VCaP (cell line): ENCODE results near the gene RXFP3.
"Not testable (repeated sequence)": the region's sequence is repeated elsewhere in the genome, so short reads cannot be mapped to it uniquely, and the experiment has no call there.

Source experiments
- H3K27ac ChIP-seq: fragments of 450-650 bp; 2 replicates; pipeline ENCODE4 v1.5.1; 2017
- TF ChIP-seq, protein P1 (sequence below): fragments of 450-650 bp; conservative IDR thresholded peaks from 2 replicates; pipeline ENCODE4 v1.5.1; 2017; ENCODE audit warnings: mild to moderate bottlenecking, moderate library complexity

RXFP3 gene

DNA sequence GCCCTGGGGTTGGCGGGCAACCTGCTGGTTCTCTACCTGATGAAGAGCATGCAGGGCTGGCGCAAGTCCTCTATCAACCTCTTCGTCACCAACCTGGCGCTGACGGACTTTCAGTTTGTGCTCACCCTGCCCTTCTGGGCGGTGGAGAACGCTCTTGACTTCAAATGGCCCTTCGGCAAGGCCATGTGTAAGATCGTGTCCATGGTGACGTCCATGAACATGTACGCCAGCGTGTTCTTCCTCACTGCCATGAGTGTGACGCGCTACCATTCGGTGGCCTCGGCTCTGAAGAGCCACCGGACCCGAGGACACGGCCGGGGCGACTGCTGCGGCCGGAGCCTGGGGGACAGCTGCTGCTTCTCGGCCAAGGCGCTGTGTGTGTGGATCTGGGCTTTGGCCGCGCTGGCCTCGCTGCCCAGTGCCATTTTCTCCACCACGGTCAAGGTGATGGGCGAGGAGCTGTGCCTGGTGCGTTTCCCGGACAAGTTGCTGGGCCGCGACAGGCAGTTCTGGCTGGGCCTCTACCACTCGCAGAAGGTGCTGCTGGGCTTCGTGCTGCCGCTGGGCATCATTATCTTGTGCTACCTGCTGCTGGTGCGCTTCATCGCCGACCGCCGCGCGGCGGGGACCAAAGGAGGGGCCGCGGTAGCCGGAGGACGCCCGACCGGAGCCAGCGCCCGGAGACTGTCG lies 976 bp downstream of the RXFP3 start:
- TF ChIP-seq, protein P1, sequence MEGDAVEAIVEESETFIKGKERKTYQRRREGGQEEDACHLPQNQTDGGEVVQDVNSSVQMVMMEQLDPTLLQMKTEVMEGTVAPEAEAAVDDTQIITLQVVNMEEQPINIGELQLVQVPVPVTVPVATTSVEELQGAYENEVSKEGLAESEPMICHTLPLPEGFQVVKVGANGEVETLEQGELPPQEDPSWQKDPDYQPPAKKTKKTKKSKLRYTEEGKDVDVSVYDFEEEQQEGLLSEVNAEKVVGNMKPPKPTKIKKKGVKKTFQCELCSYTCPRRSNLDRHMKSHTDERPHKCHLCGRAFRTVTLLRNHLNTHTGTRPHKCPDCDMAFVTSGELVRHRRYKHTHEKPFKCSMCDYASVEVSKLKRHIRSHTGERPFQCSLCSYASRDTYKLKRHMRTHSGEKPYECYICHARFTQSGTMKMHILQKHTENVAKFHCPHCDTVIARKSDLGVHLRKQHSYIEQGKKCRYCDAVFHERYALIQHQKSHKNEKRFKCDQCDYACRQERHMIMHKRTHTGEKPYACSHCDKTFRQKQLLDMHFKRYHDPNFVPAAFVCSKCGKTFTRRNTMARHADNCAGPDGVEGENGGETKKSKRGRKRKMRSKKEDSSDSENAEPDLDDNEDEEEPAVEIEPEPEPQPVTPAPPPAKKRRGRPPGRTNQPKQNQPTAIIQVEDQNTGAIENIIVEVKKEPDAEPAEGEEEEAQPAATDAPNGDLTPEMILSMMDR, result no peak
- no peak overlapping the region for H3K27ac ChIP-seq

DNA sequence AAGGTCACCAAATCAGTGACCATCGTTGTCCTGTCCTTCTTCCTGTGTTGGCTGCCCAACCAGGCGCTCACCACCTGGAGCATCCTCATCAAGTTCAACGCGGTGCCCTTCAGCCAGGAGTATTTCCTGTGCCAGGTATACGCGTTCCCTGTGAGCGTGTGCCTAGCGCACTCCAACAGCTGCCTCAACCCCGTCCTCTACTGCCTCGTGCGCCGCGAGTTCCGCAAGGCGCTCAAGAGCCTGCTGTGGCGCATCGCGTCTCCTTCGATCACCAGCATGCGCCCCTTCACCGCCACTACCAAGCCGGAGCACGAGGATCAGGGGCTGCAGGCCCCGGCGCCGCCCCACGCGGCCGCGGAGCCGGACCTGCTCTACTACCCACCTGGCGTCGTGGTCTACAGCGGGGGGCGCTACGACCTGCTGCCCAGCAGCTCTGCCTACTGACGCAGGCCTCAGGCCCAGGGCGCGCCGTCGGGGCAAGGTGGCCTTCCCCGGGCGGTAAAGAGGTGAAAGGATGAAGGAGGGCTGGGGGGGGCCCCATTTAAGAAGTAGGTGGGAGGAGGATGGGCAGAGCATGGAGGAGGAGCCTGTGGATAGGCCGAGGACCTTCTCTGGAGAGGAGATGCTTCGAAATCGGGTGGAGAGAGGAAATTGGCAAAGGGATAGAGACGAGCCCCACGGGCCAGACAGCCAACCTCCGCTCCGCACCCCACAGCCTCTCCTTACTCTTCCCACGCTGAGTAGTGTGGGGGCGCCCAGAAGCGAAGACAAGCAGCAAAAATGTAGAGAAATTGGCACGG lies 1.7 kb downstream of the RXFP3 start:
- TF ChIP-seq, protein P1, result no peak
- no peak overlapping the region for H3K27ac ChIP-seq

DNA sequence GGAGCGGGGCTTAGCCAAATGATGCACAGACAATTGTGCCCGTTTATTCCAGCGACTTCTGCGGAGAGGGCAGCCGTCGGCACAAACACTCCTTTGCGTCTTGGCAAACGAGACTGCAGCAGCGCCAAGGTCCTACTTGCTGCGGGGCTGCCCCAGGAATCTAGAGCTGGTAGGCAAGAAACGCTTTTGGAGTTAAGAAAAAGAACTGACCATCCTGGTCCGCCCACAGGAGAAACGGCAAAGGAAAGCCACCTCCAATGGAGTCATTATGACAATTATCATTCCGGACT lies 2.3 kb downstream of the RXFP3 start:
- no peak overlapping the region for H3K27ac ChIP-seq
- TF ChIP-seq, protein P1, result no peak

DNA sequence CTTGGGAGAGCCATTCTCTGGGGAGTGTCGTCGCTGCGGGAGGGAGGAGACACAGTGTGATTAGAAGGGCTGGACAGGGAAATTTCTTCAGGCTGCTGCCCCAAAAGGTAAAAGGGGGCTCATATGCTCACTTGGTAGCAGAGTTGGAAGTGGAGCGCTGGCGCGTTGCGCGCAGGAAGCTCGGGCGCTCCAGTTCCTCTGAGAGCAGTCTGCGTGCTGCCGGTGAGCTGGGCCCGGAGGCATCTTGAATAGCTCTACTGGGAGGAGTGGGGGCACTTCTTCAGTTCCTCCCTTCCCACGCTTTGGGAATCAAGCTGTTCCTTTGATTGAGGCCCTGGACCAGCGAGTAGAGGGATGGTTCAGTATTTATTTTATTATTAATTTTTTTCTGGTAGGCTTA lies 2.7 kb downstream of the RXFP3 start:
- TF ChIP-seq, protein P1, result no peak
- no peak overlapping the region for H3K27ac ChIP-seq

DNA sequence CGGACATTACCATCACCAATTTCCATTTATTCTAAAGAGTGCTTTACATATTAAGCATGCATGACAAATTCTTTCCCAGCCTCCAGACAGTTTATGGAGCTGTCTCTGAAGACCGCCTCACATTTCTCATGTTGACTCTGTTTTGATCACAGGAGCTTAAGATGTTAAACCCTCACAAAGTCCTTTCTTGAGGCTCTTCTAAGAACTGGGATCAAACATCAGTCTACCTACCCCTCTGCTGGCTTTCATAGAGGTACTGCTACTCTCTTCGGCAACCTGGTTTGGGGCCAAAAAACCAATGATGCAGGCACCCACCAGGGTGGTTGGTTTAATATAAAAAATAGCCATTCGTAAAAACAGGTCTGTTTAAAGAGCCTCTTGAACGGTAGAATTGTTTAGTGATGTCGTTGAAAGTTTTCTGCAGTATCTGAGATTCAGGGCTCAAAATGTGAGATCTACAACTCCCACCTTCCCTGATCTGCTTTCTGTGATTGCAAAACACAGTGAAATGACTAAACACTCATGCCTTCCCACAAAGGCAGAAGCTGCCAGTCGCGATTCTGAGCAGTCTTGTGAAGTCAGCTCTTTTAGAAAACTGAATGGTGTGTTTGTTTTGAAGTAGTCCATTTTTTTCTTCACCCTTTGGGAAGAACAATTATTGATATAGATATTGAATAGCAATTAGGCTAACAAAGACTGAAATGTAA lies 3.5 kb downstream of the RXFP3 start:
- TF ChIP-seq, protein P1, result no peak
- H3K27ac ChIP-seq, result no peak overlapping the region

DNA sequence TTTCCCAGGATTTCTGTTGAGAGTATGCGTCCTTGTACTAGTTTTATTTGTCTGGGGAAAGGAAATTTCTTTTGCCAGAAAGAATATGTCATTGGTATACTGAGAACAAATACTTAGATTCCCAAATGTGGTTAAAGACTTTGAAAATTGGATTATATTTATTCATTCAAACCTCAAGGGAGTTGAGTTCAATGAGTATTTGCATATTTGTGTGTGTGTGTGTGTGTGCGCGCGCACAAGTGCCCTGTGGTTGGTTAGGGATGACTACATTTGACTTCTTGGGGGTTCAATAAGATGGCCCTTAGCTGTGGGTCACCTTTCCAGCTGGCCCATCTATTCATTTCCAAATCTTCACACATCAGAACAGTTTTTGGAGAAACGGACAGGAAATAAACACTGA lies 4.9 kb downstream of the RXFP3 start:
- TF ChIP-seq, protein P1, result no peak
- H3K27ac ChIP-seq, result no peak overlapping the region

DNA sequence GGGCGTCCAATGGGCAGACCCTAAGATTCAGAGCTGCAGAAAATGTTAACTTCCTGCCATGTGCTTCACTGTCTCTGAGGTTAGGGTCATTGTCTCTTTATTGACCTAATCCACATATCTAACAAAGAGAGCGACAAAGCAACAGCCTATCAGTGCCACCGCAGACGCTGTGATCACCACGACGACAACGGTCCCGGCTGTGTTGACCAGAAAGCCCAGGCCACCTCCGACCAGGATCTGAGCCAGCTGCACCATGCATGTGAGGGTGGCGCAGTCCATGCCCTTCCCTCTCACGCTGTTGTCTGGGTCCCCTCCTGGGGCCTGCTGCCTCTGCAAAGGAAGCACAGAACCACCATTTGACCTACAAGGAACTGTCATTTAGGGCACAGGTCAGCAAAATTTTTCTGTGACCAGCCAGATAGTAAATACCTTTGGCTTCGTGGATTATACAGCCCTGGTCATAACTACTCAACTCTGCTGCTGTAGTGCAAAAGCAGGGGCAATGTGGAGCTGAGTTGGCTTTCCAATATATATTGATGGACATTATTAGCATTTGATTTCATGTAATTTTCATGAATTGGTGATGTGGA lies 8.5 kb downstream of the RXFP3 start:
- TF ChIP-seq, protein P1, result no peak
- H3K27ac ChIP-seq, result no peak overlapping the region

DNA sequence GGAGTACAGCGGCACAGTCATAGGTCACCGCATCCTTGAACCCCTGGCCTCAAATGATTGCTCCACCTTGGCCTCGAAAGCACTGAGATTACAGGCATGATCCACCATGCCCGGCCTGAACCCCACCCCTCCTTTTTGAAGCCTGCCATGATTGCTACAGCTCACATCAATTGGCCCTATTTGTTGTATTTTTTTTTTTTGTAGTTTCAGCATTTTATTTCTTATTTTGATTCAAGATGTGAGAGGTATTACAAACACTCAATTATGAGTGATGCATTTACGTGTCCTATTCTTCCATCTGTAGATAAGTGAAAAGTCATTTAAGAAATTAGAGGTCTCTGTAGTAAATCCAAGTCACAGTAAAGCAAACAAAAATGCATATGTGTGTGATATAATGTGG lies 16.0 kb downstream of the RXFP3 start:
- not testable (repeated sequence) for H3K27ac ChIP-seq
